GM21526 (cell line): ENCODE results near the gene SUSD4.

Experiments used
- ATAC-seq: cut with Tn5 transposase; IDR thresholded peaks from one replicate; pipeline ENCODE4 v1.9.1; 2021; ENCODE audit warnings: moderate library complexity; ENCODE audit not compliant: unreplicated experiment, low FRiP score

Gene SUSD4

GRCh38 chr1:223217781-223218180 lies 146.2 kb downstream of the SUSD4 start:
- no peak for ATAC-seq

DNA sequence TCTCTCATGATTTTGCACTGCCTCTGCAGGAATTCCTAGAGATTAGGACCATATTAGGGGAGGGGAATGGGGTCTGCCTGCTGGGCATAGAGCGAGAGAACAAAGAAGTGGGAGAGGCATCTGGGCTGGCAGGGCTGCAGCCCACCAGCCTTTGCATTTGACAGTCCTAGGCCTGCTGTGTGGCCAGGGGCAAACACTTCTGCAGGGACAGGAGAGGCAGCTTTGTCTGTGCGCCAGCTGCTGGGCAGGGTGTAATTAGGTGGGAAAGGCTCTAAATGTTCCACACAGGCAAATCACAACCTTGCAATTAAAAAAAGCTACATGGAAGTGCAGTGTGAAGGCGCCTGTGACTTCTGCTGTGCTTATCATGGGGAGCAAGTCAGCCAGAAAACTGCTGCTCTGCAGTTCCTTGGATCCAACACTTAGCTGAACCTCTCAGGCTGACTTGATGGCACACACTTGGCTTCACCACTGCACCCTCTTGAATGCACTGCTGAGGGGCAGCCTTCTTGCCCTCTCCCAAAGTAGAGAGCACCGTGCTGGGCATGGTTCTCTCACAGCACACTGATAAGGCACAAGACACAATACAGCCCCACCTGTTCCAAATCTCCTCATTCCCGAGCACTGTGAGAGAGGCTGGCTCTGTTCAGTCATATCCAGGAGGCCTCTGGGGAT lies 147.3 kb downstream of the SUSD4 start:
- ATAC-seq: no peak

DNA sequence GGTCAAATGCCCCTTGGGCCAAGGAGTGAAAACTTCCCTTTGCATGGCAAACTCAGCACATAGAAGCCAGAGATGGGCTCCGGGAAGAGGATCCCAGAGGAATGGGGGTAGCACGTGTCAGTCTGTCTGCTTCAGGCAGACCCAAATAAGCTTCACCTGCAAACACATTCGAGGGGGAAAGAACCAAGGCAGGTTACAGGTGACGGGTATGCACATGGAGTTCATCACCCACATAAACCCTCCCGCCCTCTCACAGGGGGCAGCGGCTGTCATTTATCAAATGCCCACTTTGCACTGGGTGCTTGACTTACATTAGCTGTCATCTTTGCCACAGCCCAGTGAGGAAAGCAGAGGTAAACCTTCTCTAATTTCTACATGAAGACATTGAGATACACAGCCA lies 147.9 kb downstream of the SUSD4 start:
- no peak for ATAC-seq

DNA sequence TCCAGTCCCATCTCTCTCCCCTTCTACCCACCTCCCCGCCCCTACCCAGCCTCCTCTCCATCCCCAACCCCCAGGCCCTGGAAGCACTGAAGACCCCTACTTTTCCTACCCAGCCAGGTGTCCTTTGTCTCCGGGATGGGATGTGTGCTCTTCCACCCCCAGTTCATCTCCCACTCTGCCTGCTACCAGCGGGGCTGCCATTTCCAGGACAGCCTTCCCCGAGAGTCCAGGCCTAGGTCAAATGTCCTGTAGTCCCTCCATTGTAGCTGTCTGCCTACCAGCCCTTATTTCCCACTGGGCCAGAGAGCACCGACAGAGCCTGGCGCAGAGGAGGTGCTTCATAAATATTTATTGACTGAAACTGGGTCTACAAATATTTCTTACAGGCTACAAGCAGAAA lies 148.9 kb downstream of the SUSD4 start:
- no peak for ATAC-seq

DNA sequence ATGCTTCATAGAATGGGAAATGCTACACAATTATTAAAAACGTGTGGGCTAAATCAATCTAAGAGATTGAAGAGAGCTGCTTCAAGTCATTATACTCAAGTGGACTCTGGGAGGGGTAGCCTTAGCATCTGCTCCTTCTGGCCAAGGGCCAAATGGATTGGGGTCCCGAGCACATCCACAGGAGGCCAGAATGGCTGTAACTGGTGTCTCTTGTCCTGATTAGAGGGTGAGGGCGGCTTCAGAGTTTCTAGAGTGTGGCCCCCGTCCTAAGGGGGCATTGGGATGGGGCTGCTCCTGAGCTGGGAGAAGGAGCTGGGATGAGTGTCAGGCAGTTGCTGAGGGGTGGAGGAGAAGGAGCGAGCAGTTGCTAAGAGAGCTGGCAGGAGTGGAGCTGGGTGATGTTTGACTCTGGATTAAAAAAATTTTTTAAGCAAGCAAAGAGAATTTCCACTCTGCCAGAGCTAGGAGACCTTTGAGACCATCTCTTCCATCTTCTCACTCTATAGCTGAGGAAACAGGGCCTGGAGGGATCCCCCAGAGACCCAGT lies 149.6 kb downstream of the SUSD4 start:
- no peak for ATAC-seq

DNA sequence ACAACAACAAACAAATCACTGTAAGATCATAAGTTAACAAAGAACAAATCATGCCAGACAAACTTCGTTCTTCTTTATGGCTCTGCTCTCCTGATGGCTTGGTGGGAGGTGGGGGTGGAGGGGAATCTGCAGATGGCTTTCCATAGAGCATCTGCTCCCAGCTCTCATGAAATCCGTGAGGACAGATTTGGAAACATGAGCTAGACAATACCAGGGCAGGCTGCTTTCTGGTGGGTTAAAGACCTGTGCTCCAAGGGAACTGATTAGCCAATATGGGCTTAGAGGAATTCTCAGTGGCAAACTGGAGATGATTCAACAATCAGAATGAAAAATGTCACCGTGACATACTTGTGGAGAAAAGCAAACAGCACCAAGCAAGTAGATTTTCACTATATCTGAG lies 151.5 kb downstream of the SUSD4 start:
- no peak for ATAC-seq

- ATAC-seq: no peak
Measured at GRCh38 chr1:223211323-223211985, 152.5 kb downstream of the SUSD4 start.

DNA sequence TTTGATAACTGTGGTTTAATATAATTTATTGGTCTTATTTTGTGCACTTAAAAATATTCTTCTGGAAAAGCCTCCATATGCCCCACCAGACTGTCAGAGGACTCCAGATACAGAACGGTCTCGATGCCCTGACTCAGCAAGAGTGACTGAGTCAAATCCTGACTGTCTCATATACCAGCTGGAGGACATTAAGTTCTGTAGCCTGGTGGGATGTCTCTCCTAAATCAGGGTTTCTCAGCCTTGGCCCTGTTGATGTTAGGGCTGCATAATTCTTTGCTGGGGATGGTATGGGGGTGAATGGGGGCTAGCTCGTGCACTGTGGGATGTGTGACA lies 153.2 kb downstream of the SUSD4 start:
- no peak for ATAC-seq

DNA sequence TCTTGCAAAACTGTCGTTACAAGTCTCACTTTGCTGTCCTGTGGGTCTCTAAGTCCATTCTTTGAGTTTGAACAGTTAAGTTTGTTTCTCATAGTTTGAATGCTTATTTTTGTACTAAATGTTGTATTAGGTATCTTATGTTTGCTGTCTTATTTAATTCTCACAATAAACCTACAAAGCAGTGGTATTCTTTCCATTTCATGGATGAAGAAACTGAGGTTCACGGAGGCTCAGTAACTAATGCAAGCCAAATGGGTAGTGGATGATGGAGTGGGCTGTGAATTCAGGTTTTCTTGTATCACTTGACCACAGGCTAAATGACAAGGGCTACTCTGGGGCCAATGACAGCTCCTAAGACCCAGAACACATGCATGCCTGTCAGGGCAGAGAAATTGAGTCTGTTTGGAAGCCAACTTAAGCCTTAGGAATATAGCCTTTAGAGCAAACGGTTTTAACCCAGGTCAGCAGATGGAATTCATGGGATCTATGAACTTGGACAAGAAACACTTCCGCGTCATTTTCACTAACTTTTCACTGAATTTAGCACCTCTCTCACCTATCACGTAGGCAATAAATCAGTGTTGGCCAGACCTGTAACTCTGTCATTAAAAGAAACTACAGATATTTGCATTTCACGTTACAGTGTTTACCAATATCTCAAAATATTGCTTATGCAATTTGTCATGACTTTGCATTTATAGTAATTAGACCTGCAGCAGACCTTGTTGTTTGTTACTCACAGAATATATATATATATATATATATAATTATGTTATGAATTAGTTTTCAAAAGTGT lies 153.8 kb downstream of the SUSD4 start:
- ATAC-seq: no peak

GRCh38 chr1:223209293-223209898 lies 154.6 kb downstream of the SUSD4 start:
- ATAC-seq: no peak

GRCh38 chr1:223208164-223209076 lies 155.6 kb downstream of the SUSD4 start:
- ATAC-seq: no peak

GRCh38 chr1:223207293-223208066 lies 156.5 kb downstream of the SUSD4 start:
- ATAC-seq: no peak

GRCh38 chr1:223204424-223204823 lies 159.6 kb downstream of the SUSD4 start:
- no peak for ATAC-seq

- no peak for ATAC-seq
Measured at GRCh38 chr1:223203694-223204093, 160.3 kb downstream of the SUSD4 start.

DNA sequence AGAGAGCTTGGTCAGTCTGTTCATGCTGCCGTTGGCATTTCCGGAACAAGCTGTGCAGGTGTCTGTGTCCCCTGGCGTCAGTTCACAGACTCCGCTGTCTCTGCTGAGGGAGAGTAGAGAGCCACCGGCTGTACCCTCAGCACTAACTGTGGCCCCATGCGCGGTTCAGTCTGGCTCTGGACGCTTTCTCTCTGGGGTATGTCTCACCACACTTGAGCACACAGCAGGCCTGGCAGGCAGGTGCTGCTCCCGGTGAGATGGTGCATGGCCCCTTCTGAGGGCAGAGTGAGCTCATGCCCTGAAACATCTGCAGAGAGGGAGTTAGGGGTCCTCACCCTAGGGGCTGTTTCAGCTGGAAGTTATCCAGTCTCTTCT lies 161.0 kb downstream of the SUSD4 start:
- ATAC-seq: no peak

- no peak for ATAC-seq
Measured at GRCh38 chr1:223202376-223203033, 161.5 kb downstream of the SUSD4 start.

- ATAC-seq: no peak
Measured at GRCh38 chr1:223201967-223202366, 162.0 kb downstream of the SUSD4 start.

GRCh38 chr1:223200903-223201302 lies 163.1 kb downstream of the SUSD4 start:
- no peak for ATAC-seq
